Measurements from ENCODE around the gene MORN1. TPM values are rescaled to one million over a fixed set of nuclear protein-coding genes. Genes with fewer than 3 reads are reported as not detected.

Gene MORN1
- total and polyA plus RNA-seq, 10 of the 15 experiments (the other 5 are each of a cell fraction or from before 2014, with no cell fraction given): 0.76 to 7.9 (median 5.5) TPM

GRCh38 chr1:2411801-2412394 lies 20.5 kb upstream of the MORN1 start:
- ChIA-PET CTCF (no interaction called here), RAD21 (ENCODE audit: unreplicated experiment) (interaction anchor here (0.8 kb wide), 1 partner anchor 217 kb away, joined by 3 read pairs; the partner anchor contains the start of gene FAAP20), POLR2A (interaction anchor here (1.2 kb wide), 1 partner anchor 16 kb away, joined by 6 read pairs; no protein-coding TSS in a partner anchor), SMC1A (ENCODE audit: uncharacterized antibody, unreplicated experiment) (interaction anchor here (1.0 to 2.1 kb wide), 2 partner anchors 20 to 217 kb away, joined by 4 to 9 read pairs; partner anchors contain the start of genes FAAP20, MORN1 and RER1)
- H3K36me3 ChIP-seq (ENCODE audit: control insufficient read depth in 2 of 2, insufficient read depth in 2 of 2, low read length in 1 of 2): no peaks in the 10 kb centered on the region; a peak in 2 of 4 replicates
- 4% methylated on average over 38 of the region's 38 CpGs for WGBS (ENCODE audit: insufficient coverage, insufficient replicate concordance, low lambda C conversion rate, missing lambda C conversion rate)
- peak overlapping the region; percentile 98 for H3K4me3 ChIP-seq
- BruUV-seq (replicated peaks): no TSS peak
- H3K4me2 ChIP-seq (ENCODE audit: control insufficient read depth, insufficient read depth): peak overlapping the region; percentile 92
- peak overlapping the region; percentile 62 for H3K27ac ChIP-seq (ENCODE audit: control insufficient read depth, insufficient read depth)
- peaks cover 20% of the 10 kb centered on the region for H3K79me2 ChIP-seq (ENCODE audit: control insufficient read depth, insufficient read depth, low read length)
- H3K4me1 ChIP-seq (ENCODE audit: control insufficient read depth, insufficient read depth, low read length): peaks cover 27% of the 10 kb centered on the region
- ATAC-seq (peak; percentile 46), FAIRE-seq (no peak), DNase-seq (ENCODE audit: low read depth, low spot score) (no peak)
- no peaks in the 10 kb centered on the region for H3K9me3 ChIP-seq (replicated peaks; ENCODE audit: control insufficient read depth, insufficient read depth, low read length)
- TF ChIP-seq IKZF2 (IDR thresholded peaks at IDR 0.05) (no peak), POLR2AphosphoS2 (IDR thresholded peaks at IDR 0.05; ENCODE audit: low read depth, low read length) (no peak), PAX5 (IDR thresholded peaks at IDR 0.05; ENCODE audit: borderline replicate concordance, low read depth, low read length) (peak; percentile 99), SMARCA5 (IDR thresholded peaks at IDR 0.05) (peak; percentile 49; the same call in 1 of the 2 replicates), RAD51 (IDR thresholded peaks at IDR 0.05) (no peak), ZNF217 (IDR thresholded peaks at IDR 0.05) (no peak; the same call in 1 of the 2 replicates), LARP7 (IDR thresholded peaks at IDR 0.05) (peak; percentile 84), BCLAF1 (IDR thresholded peaks at IDR 0.05) (0 out of 2 replicates have a peak, but pooled peaks have one; percentile 55), IRF4 (IDR thresholded peaks at IDR 0.05; ENCODE audit: low read depth, low read length) (no peak), RBBP5 (conservative IDR thresholded peaks at IDR 0.05) (no peak), BCL11A (IDR thresholded peaks at IDR 0.05; ENCODE audit: low read depth, low read length) (no peak), POLR2A (IDR thresholded peaks at IDR 0.05; ENCODE audit: low read depth, low read length) (no peak), SUZ12 (IDR thresholded peaks at IDR 0.05; ENCODE audit: unreplicated experiment) (no peak), SIN3A (IDR thresholded peaks at IDR 0.05; ENCODE audit: low read depth, low read length) (no peak)
- in situ Hi-C loops (cut with MboI) (loop anchor here (5.0 to 10.0 kb wide), 3 partner anchors 135 to 1015 kb away; no protein-coding TSS in a partner anchor), intact Hi-C loops (cut with micrococcal nuclease; ENCODE audit: unreplicated experiment) (no loop called here)
- peak overlapping the region; percentile 65 for H2AFZ ChIP-seq (ENCODE audit: control insufficient read depth, low read depth, low read length)
- H3K9ac ChIP-seq (ENCODE audit: control insufficient read depth, insufficient read depth, low read length): peak overlapping the region; percentile 84
- H4K20me1 ChIP-seq (ENCODE audit: control insufficient read depth, insufficient read depth): no peaks in the 10 kb centered on the region
- H3K27me3 ChIP-seq (replicated peaks in 1 of 2; ENCODE audit: control insufficient read depth in 2 of 2, insufficient read depth in 2 of 2, low read length in 1 of 2): no peaks in the 10 kb centered on the region

All from GM12878 (cell line).